ENCODE results near the gene SLC12A5. TPM values are rescaled to one million over a fixed set of nuclear protein-coding genes. Genes with fewer than 3 reads are reported as not detected.

SLC12A5 gene
- total and polyA plus RNA-seq, 2 donors (not counting 1 experiment from before 2014, with no cell fraction given): 0.27 to 0.50 TPM

DNA sequence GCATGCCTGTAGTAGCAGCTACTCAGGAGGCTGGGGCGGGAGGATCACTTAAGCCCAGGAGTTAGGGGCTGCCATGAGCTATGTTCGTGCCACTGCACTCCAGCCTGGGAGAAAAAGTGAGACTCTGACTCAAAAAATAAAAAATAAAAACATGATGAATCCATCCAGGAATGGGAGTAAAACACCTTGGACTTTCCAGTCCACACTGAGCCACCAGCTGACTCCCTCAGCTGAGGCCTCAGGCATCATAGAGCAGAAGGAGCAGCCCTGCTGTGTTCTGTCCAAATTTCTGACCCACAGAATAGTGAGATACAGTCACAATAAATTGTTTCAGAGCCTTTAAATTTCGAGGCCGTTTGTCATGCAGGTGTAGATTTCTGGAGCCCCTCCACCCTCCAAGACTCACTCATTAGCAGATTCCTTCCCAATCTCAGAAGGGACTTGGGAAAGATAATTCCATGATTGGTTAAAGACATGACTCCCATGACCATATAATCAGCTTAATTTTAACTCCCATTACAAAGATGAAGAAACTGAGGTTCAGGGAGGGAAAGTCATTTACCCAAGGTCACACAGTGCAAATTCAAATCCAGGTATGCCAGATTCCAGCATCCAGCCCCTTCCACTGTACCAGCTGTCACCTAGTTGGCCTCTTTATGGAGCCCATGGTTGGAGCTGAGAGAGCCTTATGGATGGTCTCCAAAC, 29.3 kb upstream of the SLC12A5 start:
- no peaks in the 10 kb centered on the region for H3K79me2 ChIP-seq (ENCODE audit: control insufficient read depth, insufficient read depth, low read length)
- H3K4me1 ChIP-seq (ENCODE audit: control insufficient read depth, extremely low read depth, insufficient read depth, low read length): no peaks in the 10 kb centered on the region
- no peak for DNase-seq (ENCODE audit: low read depth in 2 of 2)
- peaks cover 16% of the 10 kb centered on the region for H3K27me3 ChIP-seq (ENCODE audit: control insufficient read depth, insufficient read depth, low read length)
- no peak overlapping the region for H3K27ac ChIP-seq (ENCODE audit: insufficient read depth, low read length)
- H4K20me1 ChIP-seq (ENCODE audit: control insufficient read depth, extremely low read depth, insufficient read depth, low read length): no peaks in the 10 kb centered on the region
- no peak overlapping the region for H3K4me3 ChIP-seq (replicated peaks in 1 of 4; ENCODE audit: control extremely low read depth in 1 of 4, insufficient read depth in 1 of 4, low read depth in 3 of 4, low read length in 4 of 4)
- no peak overlapping the region for H3K4me2 ChIP-seq (ENCODE audit: extremely low read depth, insufficient read depth, low read length)
- no peak for TF ChIP-seq EZH2 (IDR thresholded peaks at IDR 0.05; ENCODE audit: low read length, missing control alignments)
- H3K9ac ChIP-seq (ENCODE audit: insufficient read depth, low read length): no peak overlapping the region
- no peak overlapping the region for H2AFZ ChIP-seq (ENCODE audit: low read length)
- no peaks in the 10 kb centered on the region for H3K9me3 ChIP-seq (ENCODE audit: control insufficient read depth, insufficient read depth, low read depth, low read length)
- H3K36me3 ChIP-seq (ENCODE audit: control insufficient read depth, insufficient read depth, low read length): no peaks in the 10 kb centered on the region

DNA sequence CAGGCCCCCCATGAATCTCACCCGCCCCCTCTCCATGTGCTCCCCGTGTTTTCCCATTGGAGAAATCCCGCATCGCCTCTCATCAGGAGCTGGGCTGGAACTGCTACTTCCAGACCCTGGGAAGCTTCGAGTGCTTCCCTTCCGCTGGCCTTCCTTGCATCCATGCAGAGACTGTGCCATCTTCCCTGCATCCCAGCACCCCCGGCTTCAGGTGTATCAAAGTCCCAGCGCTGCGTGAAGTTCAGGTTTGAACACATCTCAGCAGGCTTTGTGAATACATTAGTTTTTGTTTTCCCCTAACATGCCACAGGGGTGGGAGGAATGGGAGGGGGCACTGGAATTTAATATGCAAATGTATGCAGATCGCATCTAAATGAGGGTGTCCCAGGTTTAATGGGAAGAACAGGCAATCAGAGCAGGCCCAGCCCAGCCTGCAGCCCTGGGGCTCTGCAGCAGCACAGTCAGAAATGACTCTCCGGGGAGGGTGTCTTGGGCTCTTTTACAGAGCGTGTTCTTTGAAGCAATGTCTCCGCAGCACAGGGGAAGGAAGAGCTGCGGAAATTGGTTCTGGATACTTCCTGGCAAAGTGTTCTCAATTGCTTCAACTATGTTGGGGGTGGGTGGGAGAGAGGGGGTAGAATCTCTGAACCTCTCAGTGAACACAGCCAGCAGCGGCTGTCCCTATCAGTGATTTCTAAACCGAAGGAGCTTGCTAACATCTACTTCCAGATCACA, 28.6 kb upstream of the SLC12A5 start:
- no peak for DNase-seq (ENCODE audit: low read depth in 2 of 2)
- Histone ChIP-seq H3K9ac (ENCODE audit: insufficient read depth, low read length) (no peak overlapping the region), H3K36me3 (ENCODE audit: control insufficient read depth, insufficient read depth, low read length) (no peaks in the 10 kb centered on the region), H3K4me1 (ENCODE audit: control insufficient read depth, extremely low read depth, insufficient read depth, low read length) (no peaks in the 10 kb centered on the region), H3K27me3 (ENCODE audit: control insufficient read depth, insufficient read depth, low read length) (peaks cover 16% of the 10 kb centered on the region), H4K20me1 (ENCODE audit: control insufficient read depth, extremely low read depth, insufficient read depth, low read length) (no peaks in the 10 kb centered on the region), H3K79me2 (ENCODE audit: control insufficient read depth, insufficient read depth, low read length) (no peaks in the 10 kb centered on the region), H3K27ac (ENCODE audit: insufficient read depth, low read length) (no peak overlapping the region), H2AFZ (ENCODE audit: low read length) (no peak overlapping the region), H3K4me3 (replicated peaks in 1 of 4; ENCODE audit: control extremely low read depth in 1 of 4, insufficient read depth in 1 of 4, low read depth in 3 of 4, low read length in 4 of 4) (no peak overlapping the region), H3K9me3 (ENCODE audit: control insufficient read depth, insufficient read depth, low read depth, low read length) (no peaks in the 10 kb centered on the region), H3K4me2 (ENCODE audit: extremely low read depth, insufficient read depth, low read length) (no peak overlapping the region)
- TF ChIP-seq, protein P1, sequence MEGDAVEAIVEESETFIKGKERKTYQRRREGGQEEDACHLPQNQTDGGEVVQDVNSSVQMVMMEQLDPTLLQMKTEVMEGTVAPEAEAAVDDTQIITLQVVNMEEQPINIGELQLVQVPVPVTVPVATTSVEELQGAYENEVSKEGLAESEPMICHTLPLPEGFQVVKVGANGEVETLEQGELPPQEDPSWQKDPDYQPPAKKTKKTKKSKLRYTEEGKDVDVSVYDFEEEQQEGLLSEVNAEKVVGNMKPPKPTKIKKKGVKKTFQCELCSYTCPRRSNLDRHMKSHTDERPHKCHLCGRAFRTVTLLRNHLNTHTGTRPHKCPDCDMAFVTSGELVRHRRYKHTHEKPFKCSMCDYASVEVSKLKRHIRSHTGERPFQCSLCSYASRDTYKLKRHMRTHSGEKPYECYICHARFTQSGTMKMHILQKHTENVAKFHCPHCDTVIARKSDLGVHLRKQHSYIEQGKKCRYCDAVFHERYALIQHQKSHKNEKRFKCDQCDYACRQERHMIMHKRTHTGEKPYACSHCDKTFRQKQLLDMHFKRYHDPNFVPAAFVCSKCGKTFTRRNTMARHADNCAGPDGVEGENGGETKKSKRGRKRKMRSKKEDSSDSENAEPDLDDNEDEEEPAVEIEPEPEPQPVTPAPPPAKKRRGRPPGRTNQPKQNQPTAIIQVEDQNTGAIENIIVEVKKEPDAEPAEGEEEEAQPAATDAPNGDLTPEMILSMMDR (conservative IDR thresholded peaks at IDR 0.05 in 1 of 2, IDR thresholded peaks at IDR 0.05 in 1 of 2; ENCODE audit: low read depth in 1 of 2, low read length in 2 of 2): no peak

DNA sequence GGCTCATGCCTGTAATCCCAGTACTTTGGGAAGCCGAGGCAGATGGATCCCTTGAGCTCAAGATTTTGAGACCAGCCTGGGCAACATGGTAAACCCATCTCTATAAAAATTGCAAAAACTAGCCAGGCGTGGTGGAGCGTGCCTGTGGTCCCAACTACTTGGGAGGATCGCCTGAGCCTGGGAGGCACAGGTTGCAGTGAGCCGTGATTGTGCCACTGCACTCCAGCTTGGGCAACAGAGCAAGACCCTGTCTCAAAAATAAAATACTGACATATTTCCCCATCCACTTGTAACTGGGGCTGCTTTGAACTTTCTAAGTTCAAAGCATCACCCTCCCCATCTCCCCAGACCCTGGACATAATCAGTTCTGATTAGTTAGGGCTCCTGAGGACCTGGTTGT, 27.5 kb upstream of the SLC12A5 start:
- Histone ChIP-seq H3K9ac (ENCODE audit: insufficient read depth, low read length) (no peak overlapping the region), H2AFZ (ENCODE audit: low read length) (no peak overlapping the region), H3K36me3 (ENCODE audit: control insufficient read depth, insufficient read depth, low read length) (no peaks in the 10 kb centered on the region), H3K27me3 (ENCODE audit: control insufficient read depth, insufficient read depth, low read length) (peaks cover 22% of the 10 kb centered on the region), H3K4me1 (ENCODE audit: control insufficient read depth, extremely low read depth, insufficient read depth, low read length) (no peaks in the 10 kb centered on the region), H3K4me2 (ENCODE audit: extremely low read depth, insufficient read depth, low read length) (no peak overlapping the region), H3K27ac (ENCODE audit: insufficient read depth, low read length) (no peak overlapping the region), H4K20me1 (ENCODE audit: control insufficient read depth, extremely low read depth, insufficient read depth, low read length) (no peaks in the 10 kb centered on the region), H3K79me2 (ENCODE audit: control insufficient read depth, insufficient read depth, low read length) (no peaks in the 10 kb centered on the region), H3K9me3 (ENCODE audit: control insufficient read depth, insufficient read depth, low read depth, low read length) (no peaks in the 10 kb centered on the region), H3K4me3 (replicated peaks in 1 of 4; ENCODE audit: control extremely low read depth in 1 of 4, insufficient read depth in 1 of 4, low read depth in 3 of 4, low read length in 4 of 4) (no peak overlapping the region)
- no peak for DNase-seq (ENCODE audit: low read depth in 2 of 2)
- no peak for TF ChIP-seq EZH2 (IDR thresholded peaks at IDR 0.05; ENCODE audit: low read length, missing control alignments)
- TF ChIP-seq, protein P1 (conservative IDR thresholded peaks at IDR 0.05 in 1 of 2, IDR thresholded peaks at IDR 0.05 in 1 of 2; ENCODE audit: low read depth in 1 of 2, low read length in 2 of 2): no peak
